A549 (cell line): Measurements from ENCODE around the gene MFAP2.

Source experiments
- CEBPB ChIP-seq, 2 experiments: fragments of >200 bp in 1 of 2; sonication (Bioruptor Twin) in 1 of 2; formaldehyde crosslinking in 1 of 2; IDR thresholded peaks; 2 replicates each; pipeline ENCODE4 v1.6.1; 2012 to 2016
- CHD4 ChIP-seq: fragments of 200-600 bp; sonication (generic); IDR thresholded peaks from 2 replicates; pipeline ENCODE4 v1.6.1; 2016; ENCODE audit warnings: antibody characterized with exemption, mild to moderate bottlenecking, borderline replicate concordance
- JUN ChIP-seq, 2 experiments: fragments of >200 bp; sonication (Bioruptor Twin); formaldehyde crosslinking; IDR thresholded peaks; 2 replicates in 1 of 2; 3 replicates in 1 of 2; pipeline ENCODE4 v1.6.1; 2016 to 2017
- KDM5A ChIP-seq: fragments of 200-600 bp; sonication (generic); IDR thresholded peaks from 2 replicates; pipeline ENCODE4 v1.6.1; 2016; ENCODE audit warnings: antibody characterized with exemption, mild to moderate bottlenecking
- POLR2A ChIP-seq: IDR thresholded peaks from 2 replicates; pipeline ENCODE4 v1.6.1; 2012; ENCODE audit warnings: mild to moderate bottlenecking, low read length
- RCOR1 ChIP-seq: fragments of 150-350 bp; IDR thresholded peaks from 2 replicates; pipeline ENCODE4 v1.6.1; 2014; ENCODE audit warnings: antibody characterized with exemption, low read length, low read depth
- RNF2 ChIP-seq: fragments of 200-600 bp; sonication (generic); IDR thresholded peaks from 2 replicates; pipeline ENCODE4 v1.6.1; 2016; ENCODE audit warnings: low read depth, mild to moderate bottlenecking, antibody characterized with exemption, moderate library complexity, borderline replicate concordance
- SMC3 ChIP-seq: fragments of >200 bp; sonication (Bioruptor Twin); formaldehyde crosslinking; IDR thresholded peaks from 3 replicates; pipeline ENCODE4 v1.6.1; 2018; ENCODE audit warnings: inconsistent platforms
- TF ChIP-seq, protein P1 (sequence below): fragments of >200 bp; sonication (Bioruptor Twin); formaldehyde crosslinking; IDR thresholded peaks from 3 replicates; pipeline ENCODE4 v1.5.1; 2016

DNA sequence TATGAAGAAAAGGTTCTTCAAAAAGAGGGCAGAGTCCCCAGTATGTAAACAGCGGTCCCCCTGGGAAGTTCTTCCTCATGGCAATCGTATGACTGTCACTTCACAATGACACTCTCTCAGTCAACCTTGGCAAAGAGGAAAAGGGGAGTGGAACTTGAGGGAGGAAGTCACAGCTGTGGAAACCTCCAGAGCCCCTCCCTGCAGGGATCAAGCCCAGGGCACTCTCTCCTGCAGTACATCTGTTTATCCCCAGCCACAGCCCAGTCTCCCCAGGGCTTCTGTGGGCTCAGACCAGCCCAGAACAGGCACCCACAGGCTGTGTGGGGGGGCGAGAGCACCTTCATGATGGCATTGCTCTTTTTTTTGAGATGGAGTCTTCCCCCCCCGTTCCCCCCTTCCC, 29.3 kb upstream of the MFAP2 start:
- TF ChIP-seq RCOR1 (no peak), CHD4 (no peak), JUN (IDR thresholded peaks at IDR 0.05) (no peak), SMC3 (no peak), RNF2 (no peak), KDM5A (no peak), POLR2A (no peak), CEBPB (IDR thresholded peaks at IDR 0.05) (no peak)
- TF ChIP-seq, protein P1, sequence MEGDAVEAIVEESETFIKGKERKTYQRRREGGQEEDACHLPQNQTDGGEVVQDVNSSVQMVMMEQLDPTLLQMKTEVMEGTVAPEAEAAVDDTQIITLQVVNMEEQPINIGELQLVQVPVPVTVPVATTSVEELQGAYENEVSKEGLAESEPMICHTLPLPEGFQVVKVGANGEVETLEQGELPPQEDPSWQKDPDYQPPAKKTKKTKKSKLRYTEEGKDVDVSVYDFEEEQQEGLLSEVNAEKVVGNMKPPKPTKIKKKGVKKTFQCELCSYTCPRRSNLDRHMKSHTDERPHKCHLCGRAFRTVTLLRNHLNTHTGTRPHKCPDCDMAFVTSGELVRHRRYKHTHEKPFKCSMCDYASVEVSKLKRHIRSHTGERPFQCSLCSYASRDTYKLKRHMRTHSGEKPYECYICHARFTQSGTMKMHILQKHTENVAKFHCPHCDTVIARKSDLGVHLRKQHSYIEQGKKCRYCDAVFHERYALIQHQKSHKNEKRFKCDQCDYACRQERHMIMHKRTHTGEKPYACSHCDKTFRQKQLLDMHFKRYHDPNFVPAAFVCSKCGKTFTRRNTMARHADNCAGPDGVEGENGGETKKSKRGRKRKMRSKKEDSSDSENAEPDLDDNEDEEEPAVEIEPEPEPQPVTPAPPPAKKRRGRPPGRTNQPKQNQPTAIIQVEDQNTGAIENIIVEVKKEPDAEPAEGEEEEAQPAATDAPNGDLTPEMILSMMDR: no peak
